HG02840 (cell line): ENCODE data around the gene SGPP2.
"Not testable (repeated sequence)": the region's sequence is repeated elsewhere in the genome, so short reads cannot be mapped to it uniquely, and the experiment has no call there.

Source experiments
- ATAC-seq: cut with Tn5 transposase; IDR thresholded peaks from one replicate; pipeline ENCODE4 v1.9.1; 2021; ENCODE audit warnings: mild to moderate bottlenecking, moderate library complexity, moderate number of reproducible peaks; ENCODE audit not compliant: unreplicated experiment, low FRiP score

The SGPP2 gene

GRCh38 chr2:222424729-222425671 lies 657 bp downstream of the SGPP2 start:
- no peak for ATAC-seq

- ATAC-seq: peak; percentile 57
Observed at GRCh38 chr2:222427646-222428301, 3.4 kb downstream of the SGPP2 start.

- ATAC-seq: no peak
Observed at GRCh38 chr2:222430071-222430470, 5.7 kb downstream of the SGPP2 start.

- no peak for ATAC-seq
Observed at GRCh38 chr2:222430681-222431080, 6.3 kb downstream of the SGPP2 start.

- ATAC-seq: no peak
Observed at GRCh38 chr2:222431869-222432268, 7.5 kb downstream of the SGPP2 start.

- peak; percentile 85 for ATAC-seq
Observed at GRCh38 chr2:222433332-222434173, 9.2 kb downstream of the SGPP2 start.

- peak; percentile 49 for ATAC-seq
Observed at GRCh38 chr2:222434204-222434603, 9.9 kb downstream of the SGPP2 start.

GRCh38 chr2:222435400-222436039 lies 11.2 kb downstream of the SGPP2 start:
- ATAC-seq: not testable (repeated sequence)

GRCh38 chr2:222436040-222436413 lies 11.7 kb downstream of the SGPP2 start:
- no peak for ATAC-seq

- no peak for ATAC-seq
Observed at GRCh38 chr2:222439692-222440091, 15.3 kb downstream of the SGPP2 start.

GRCh38 chr2:222440673-222441422 lies 16.5 kb downstream of the SGPP2 start:
- no peak for ATAC-seq

- no peak for ATAC-seq
Observed at GRCh38 chr2:222442665-222443064, 18.3 kb downstream of the SGPP2 start.

GRCh38 chr2:222445227-222445626 lies 20.9 kb downstream of the SGPP2 start:
- ATAC-seq: no peak

- ATAC-seq: no peak
Observed at GRCh38 chr2:222447131-222447530, 22.8 kb downstream of the SGPP2 start.

GRCh38 chr2:222448748-222449181 lies 24.4 kb downstream of the SGPP2 start:
- no peak for ATAC-seq

- ATAC-seq: no peak
Observed at GRCh38 chr2:222450021-222450420, 25.7 kb downstream of the SGPP2 start.

GRCh38 chr2:222451224-222451674 lies 26.9 kb downstream of the SGPP2 start:
- ATAC-seq: peak; percentile 99

GRCh38 chr2:222452422-222452950 lies 28.1 kb downstream of the SGPP2 start:
- no peak for ATAC-seq

GRCh38 chr2:222456479-222457077 lies 32.2 kb downstream of the SGPP2 start:
- no peak for ATAC-seq
